Mesodermal cell (in vitro differentiated cells): ENCODE results near the gene FOXRED2.
"Not testable (repeated sequence)": the region's sequence is repeated elsewhere in the genome, so short reads cannot be mapped to it uniquely, and the experiment has no call there.

ENCODE experiments used
- H3K27ac ChIP-seq: 2 replicates; pipeline ENCODE4 v1.7.0; 2013; ENCODE audit warnings: mild to moderate bottlenecking, low read depth, low read length, moderate library complexity; ENCODE audit not compliant: severe bottlenecking
- H3K36me3 ChIP-seq: 2 replicates; pipeline ENCODE4 v1.7.1; 2013; ENCODE audit warnings: mild to moderate bottlenecking, low read length, moderate library complexity; ENCODE audit not compliant: control insufficient read depth, insufficient read depth
- H3K4me1 ChIP-seq: one replicate; pipeline ENCODE4 v1.7.1; 2013; ENCODE audit warnings: mild to moderate bottlenecking, low read length; ENCODE audit not compliant: insufficient read depth, control insufficient read depth, poor library complexity, severe bottlenecking
- H3K4me3 ChIP-seq: 2 replicates; pipeline ENCODE4 v1.7.0; 2013; ENCODE audit warnings: low read length, control low read depth, mild to moderate bottlenecking; ENCODE audit not compliant: insufficient read depth, poor library complexity, severe bottlenecking; ENCODE audit errors: extremely low read depth
- H3K9me3 ChIP-seq: 2 replicates; pipeline ENCODE4 v1.7.1; 2013; ENCODE audit warnings: mild to moderate bottlenecking, low read length, moderate library complexity; ENCODE audit not compliant: control insufficient read depth
- WGBS, 2 experiments: methylation state at CpG; one replicate each; pipeline ENCODE4 v1.1.5; 2013; ENCODE audit warnings: missing lambda C conversion rate in 2 of 2; ENCODE audit not compliant: insufficient coverage in 2 of 2; 5-methylcytosine and 5-hydroxymethylcytosine counted together

Gene FOXRED2

DNA sequence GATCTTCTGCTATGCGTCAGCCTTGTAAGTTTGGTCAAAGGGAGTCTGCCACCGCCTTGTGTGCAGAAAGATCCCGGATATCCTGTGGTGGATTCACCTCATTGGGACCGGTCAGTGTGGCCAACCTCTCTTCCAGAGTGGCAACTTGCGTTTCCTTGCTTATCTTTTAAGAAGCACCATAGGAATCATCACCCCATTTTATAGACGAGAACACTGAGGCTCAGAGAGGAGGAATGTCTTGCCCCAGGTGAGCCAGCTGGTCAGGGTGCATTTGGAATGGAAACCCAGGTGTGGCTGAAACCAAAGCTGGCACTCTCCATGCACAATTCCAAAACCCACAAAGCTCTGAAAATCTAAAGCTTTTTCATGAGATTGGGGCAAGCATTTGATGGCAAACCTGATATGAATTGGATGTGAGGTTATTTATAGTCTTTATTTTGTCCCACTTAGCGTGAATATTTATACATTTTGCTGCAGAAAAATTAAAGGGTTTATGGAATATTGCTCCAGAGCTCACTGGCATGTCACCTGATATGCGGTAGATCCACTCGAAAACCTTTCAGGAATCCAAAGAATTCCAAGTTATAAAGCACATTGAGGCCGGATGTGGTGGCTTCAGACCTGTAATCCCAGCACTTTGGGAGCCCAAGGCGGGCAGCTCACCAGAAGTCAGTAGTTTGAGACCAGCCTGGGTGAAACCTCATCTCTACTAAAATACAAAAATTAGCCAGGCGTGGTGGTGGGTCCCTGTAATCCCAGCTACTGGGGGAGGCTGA, 34.2 kb upstream of the FOXRED2 start:
- no peaks in the 10 kb centered on the region for H3K9me3 ChIP-seq
- no peak overlapping the region for H3K4me3 ChIP-seq
- no peak overlapping the region for H3K27ac ChIP-seq
- H3K4me1 ChIP-seq, result peaks cover 12% of the 10 kb centered on the region
- H3K36me3 ChIP-seq, result no peaks in the 10 kb centered on the region
- 86 to 90% methylated on average over 7 to 9 of the region's 12 CpGs for WGBS, 2 experiments

- H3K27ac ChIP-seq, result no peak overlapping the region
Observed at GRCh38 chr22:36538529-36538928, 31.7 kb upstream of the FOXRED2 start.

DNA sequence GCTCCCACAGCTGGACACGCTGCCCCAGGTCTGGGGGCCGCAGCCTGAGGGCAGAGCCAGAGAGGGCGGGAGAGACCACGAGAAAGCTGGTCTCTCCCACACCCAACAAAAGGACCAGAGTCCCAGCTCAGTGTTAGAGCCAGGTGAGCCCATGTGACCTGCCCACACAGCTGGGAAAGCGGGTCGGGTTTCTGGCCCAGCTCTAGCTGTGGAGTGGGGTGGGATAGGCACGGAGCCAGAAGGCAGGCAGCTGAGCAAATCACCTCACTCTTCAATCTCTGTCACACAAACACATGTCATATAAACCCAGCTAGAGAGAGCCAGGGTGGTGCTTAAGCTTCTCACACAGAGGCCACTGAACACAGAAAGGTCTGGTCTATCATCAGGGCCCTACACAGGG, 29.9 kb upstream of the FOXRED2 start:
- Histone ChIP-seq H3K36me3 (no peaks in the 10 kb centered on the region), H3K4me1 (peaks cover 5% of the 10 kb centered on the region), H3K27ac (no peak overlapping the region), H3K4me3 (no peak overlapping the region), H3K9me3 (peaks cover 5% of the 10 kb centered on the region)
- WGBS, 2 experiments, result 71 to 100% methylated on average over 1 to 6 of the region's 7 CpGs

More at GRCh38 chr22:36538529-36538928, 31.7 kb upstream of the FOXRED2 start:
- peaks cover 12% of the 10 kb centered on the region for H3K4me1 ChIP-seq
- peaks cover 5% of the 10 kb centered on the region for H3K9me3 ChIP-seq
- H3K36me3 ChIP-seq, result no peaks in the 10 kb centered on the region
- no peak overlapping the region for H3K4me3 ChIP-seq
- WGBS, 2 experiments, result 44 to 64% methylated on average over 2 to 7 of the region's 7 CpGs

GRCh38 chr22:36533320-36533719, 26.5 kb upstream of the FOXRED2 start:
- WGBS, 2 experiments, result 60 to 64% methylated on average over 3 of the region's 4 CpGs
- not testable (repeated sequence) for H3K4me1 ChIP-seq, H3K9me3 ChIP-seq, H3K4me3 ChIP-seq, H3K27ac ChIP-seq, H3K36me3 ChIP-seq

DNA sequence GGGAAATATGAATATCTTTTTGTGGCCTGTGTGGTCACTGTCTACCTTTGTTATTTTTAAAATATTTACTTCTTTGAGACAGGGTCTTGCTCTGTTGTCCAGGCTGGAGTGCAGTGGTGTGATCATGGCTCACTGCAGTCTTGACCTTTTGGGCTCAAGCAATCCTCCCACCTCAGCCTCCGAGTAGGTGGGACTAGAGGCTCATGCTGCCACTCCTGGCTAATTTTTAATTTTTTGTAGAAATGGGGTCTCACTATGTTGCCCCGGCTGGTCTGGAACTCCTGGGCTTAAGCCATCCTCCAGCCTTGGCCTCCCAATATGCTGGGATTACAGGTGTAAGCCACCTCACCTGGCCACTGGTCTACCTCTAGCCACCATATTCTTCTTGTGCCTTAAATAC, 25.6 kb upstream of the FOXRED2 start:
- H3K4me1 ChIP-seq, result no peaks in the 10 kb centered on the region
- no peak overlapping the region for H3K27ac ChIP-seq
- 71 to 85% methylated on average over 1 to 2 of the region's 2 CpGs for WGBS, 2 experiments
- peaks cover 5% of the 10 kb centered on the region for H3K9me3 ChIP-seq
- no peak overlapping the region for H3K4me3 ChIP-seq
- H3K36me3 ChIP-seq, result peaks cover 1% of the 10 kb centered on the region

- Histone ChIP-seq H3K4me3 (peak within 1 kb of the TSS; percentile 87), H3K4me1 (no peaks in the 10 kb centered on the region), H3K27ac (peak within 1 kb of the TSS; percentile 94), H3K9me3 (no peaks in the 10 kb centered on the region), H3K36me3 (peaks cover 35% of the 10 kb centered on the region)
- WGBS, 2 experiments, result 0% methylated on average over 76 to 78 of the region's 82 CpGs
Observed at GRCh38 chr22:36528795-36529751, 22.2 kb upstream of the FOXRED2 start, which contains the start of gene EIF3D. Gene EIF3D (minus strand): TSS chr22:36529166. CDS start chr22:36526121, 3,045 bp downstream.

DNA sequence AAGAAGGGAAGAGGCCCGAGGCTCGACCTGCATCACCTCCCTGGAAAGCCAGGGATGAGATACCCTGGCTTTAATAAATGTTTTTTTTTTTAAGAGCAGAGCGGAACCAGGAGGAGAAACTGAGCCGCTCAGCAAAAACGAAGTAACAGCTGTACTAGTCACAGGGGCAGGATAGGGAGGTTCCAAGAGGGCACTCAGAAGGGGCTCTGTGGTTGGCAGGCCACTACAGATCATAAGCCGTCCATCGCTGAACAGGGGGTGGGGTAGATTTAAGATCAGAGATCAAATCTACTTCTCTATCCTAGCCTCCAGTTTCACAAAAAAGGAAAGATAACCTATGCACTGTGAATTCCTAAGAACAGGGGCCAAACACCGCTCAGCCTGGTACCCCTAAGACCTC, 21.5 kb upstream of the FOXRED2 start:
- Histone ChIP-seq H3K36me3 (peaks cover 42% of the 10 kb centered on the region), H3K9me3 (no peaks in the 10 kb centered on the region), H3K4me3 (peak overlapping the region; percentile 87), H3K27ac (peak overlapping the region; percentile 94), H3K4me1 (no peaks in the 10 kb centered on the region)
- 13% methylated on average over 5 of the region's 8 CpGs for WGBS, 2 experiments

GRCh38 chr22:36522662-36523061, 15.8 kb upstream of the FOXRED2 start:
- WGBS, 2 experiments, result 79 to 89% methylated on average over 4 of the region's 6 CpGs
- Histone ChIP-seq H3K36me3 (peaks cover 99% of the 10 kb centered on the region), H3K4me1 (no peaks in the 10 kb centered on the region), H3K27ac (no peak overlapping the region), H3K4me3 (no peak overlapping the region), H3K9me3 (no peaks in the 10 kb centered on the region)

- H3K9me3 ChIP-seq, result no peaks in the 10 kb centered on the region
- H3K4me3 ChIP-seq, result no peak overlapping the region
- H3K36me3 ChIP-seq, result peaks cover 100% of the 10 kb centered on the region
- H3K27ac ChIP-seq, result no peak overlapping the region
- H3K4me1 ChIP-seq, result no peaks in the 10 kb centered on the region
- no CpG with 5 or more reads among the region's 3 CpGs for WGBS, 2 experiments
Observed at GRCh38 chr22:36520423-36520822, 13.6 kb upstream of the FOXRED2 start.

GRCh38 chr22:36519906-36520305, 13.1 kb upstream of the FOXRED2 start:
- H3K4me1 ChIP-seq, H3K9me3 ChIP-seq, H3K27ac ChIP-seq, H3K4me3 ChIP-seq: not testable (repeated sequence)
- 100% methylated on average over 1 of the region's 2 CpGs; no CpG with 5 or more reads in 1 of the 2 experiments for WGBS, 2 experiments
- peaks cover 100% of the 10 kb centered on the region for H3K36me3 ChIP-seq
